22Rv1 (cell line): Measurements from ENCODE around the gene BTNL9.

Experiments used
- CTCF ChIP-seq: fragments of 450-650 bp; IDR thresholded peaks from 2 replicates; pipeline ENCODE4 v1.5.1; 2017; ENCODE audit warnings: mild to moderate bottlenecking
- ZFX ChIP-seq: fragments of 450-650 bp; IDR thresholded peaks from 2 replicates; pipeline ENCODE4 v1.6.1; 2017; ENCODE audit warnings: antibody characterized with exemption, borderline replicate concordance

GRCh38 chr5:181069767-181070491, 29.9 kb downstream of the BTNL9 start:
- TF ChIP-seq CTCF (no peak), ZFX (no peak)
